Measurements from ENCODE around the gene MTMR10.

Gene MTMR10

DNA sequence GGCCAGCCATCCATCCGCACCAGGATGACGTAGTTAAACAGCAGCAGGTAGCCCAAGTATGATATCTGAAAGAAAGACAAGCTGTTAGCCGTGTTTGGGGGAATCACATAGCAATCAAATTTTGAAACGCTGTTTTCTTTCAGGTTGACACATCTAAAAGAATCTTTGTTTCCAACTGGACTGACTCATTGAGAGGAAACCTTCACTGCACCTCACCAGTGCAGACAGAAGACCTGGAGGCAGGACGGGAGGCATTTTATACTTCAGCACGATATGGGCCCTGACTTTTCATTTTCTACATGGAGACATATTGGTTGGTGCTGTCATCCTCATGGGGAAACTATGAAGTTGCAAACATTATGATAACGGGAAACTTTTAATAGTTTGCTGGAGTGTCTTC is 44.2 kb upstream of the MTMR10 start:
- H3K4me3 ChIP-seq (ENCODE audit: low read depth, low read length), result no peak overlapping the region
- peaks cover 7% of the 10 kb centered on the region for H3K27me3 ChIP-seq
- DNase-seq, result no peak
- no peaks in the 10 kb centered on the region for H3K9me3 ChIP-seq
- H3K4me1 ChIP-seq, result no peaks in the 10 kb centered on the region
- TF ChIP-seq, protein P1, sequence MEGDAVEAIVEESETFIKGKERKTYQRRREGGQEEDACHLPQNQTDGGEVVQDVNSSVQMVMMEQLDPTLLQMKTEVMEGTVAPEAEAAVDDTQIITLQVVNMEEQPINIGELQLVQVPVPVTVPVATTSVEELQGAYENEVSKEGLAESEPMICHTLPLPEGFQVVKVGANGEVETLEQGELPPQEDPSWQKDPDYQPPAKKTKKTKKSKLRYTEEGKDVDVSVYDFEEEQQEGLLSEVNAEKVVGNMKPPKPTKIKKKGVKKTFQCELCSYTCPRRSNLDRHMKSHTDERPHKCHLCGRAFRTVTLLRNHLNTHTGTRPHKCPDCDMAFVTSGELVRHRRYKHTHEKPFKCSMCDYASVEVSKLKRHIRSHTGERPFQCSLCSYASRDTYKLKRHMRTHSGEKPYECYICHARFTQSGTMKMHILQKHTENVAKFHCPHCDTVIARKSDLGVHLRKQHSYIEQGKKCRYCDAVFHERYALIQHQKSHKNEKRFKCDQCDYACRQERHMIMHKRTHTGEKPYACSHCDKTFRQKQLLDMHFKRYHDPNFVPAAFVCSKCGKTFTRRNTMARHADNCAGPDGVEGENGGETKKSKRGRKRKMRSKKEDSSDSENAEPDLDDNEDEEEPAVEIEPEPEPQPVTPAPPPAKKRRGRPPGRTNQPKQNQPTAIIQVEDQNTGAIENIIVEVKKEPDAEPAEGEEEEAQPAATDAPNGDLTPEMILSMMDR (IDR thresholded peaks at IDR 0.05; ENCODE audit: low read depth, low read length), result no peak
- no peaks in the 10 kb centered on the region for H3K36me3 ChIP-seq

DNA sequence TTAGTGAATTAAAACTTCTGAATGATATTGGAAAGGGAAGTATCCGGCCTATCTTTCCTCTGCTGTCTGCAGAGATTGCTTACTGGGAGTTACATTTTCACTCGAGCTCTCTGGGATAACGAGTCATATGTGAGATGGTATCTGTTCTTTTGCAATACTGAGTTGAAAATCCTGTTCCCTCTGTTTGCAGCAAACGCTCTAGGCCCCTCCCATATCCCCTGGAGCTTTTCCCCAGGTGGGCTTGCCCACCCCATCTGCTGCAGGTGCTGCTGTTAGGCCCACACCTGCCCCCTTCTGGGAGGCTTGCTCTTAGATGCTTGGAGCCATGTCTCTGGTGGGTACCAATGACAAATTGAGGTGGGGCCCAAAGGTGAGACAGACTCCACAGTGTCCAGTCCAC is 42.7 kb upstream of the MTMR10 start:
- TF ChIP-seq, protein P1 (IDR thresholded peaks at IDR 0.05; ENCODE audit: low read depth, low read length), result no peak
- no peaks in the 10 kb centered on the region for H3K9me3 ChIP-seq
- H3K36me3 ChIP-seq, result no peaks in the 10 kb centered on the region
- H3K4me1 ChIP-seq, result no peaks in the 10 kb centered on the region
- peaks cover 15% of the 10 kb centered on the region for H3K27me3 ChIP-seq
- no peak overlapping the region for H3K4me3 ChIP-seq (ENCODE audit: low read depth, low read length)
- no peak for DNase-seq

DNA sequence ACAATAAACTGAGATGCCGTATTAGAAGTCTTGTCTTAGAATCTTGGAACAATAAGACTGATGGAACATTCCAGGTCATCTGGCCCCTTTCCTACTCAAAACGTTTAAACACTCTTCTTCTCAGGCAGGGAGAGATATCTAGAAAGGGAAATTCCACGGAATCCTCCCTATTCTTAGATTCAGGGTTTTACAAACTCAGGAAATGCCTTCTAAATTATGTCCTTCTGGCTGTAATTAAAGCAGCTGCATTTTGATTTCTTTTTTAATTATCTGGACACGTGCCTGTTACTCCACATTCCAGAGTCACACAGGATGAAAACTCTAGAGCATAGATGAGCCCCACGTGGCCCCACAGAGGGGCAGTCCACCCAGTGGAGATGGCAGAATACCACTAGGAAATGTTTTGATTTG is 41.5 kb upstream of the MTMR10 start:
- Histone ChIP-seq H3K9me3 (no peaks in the 10 kb centered on the region), H3K4me3 (ENCODE audit: low read depth, low read length) (no peak overlapping the region), H3K27me3 (peaks cover 26% of the 10 kb centered on the region), H3K36me3 (no peaks in the 10 kb centered on the region), H3K4me1 (no peaks in the 10 kb centered on the region)
- no peak for DNase-seq
- TF ChIP-seq, protein P1 (IDR thresholded peaks at IDR 0.05; ENCODE audit: low read depth, low read length), result no peak

DNA sequence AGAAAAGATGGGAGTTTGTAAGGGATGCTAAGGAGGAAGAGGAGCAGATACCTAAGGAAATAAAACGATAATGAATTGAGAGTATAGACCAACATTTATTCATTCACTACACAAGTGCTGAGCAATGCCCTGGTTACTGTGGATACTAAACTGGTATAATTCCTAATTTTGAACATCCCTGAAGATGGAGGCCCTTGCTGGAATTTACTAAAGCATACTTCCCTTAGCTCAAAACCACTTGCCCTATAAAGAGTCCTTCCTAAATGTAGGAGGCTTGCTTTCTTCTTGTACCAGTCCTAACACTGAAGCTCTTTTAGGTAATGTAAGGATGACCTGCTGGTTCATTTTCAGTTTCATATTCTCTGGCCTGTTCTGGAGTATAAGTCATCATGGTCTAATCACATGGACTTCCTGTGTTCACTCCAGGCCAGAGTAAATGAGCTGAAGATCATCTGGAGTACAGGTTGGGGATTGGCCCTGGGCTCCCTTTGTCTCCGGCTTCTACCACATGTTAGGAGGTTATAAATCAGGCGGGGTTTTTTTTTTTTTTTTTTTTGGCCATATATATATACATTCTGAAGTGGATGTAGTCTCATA is 40.1 kb upstream of the MTMR10 start:
- TF ChIP-seq, protein P1 (IDR thresholded peaks at IDR 0.05; ENCODE audit: low read depth, low read length), result no peak
- peaks cover 40% of the 10 kb centered on the region for H3K27me3 ChIP-seq
- H3K4me3 ChIP-seq (ENCODE audit: low read depth, low read length), result no peak overlapping the region
- H3K4me1 ChIP-seq, result no peaks in the 10 kb centered on the region
- no peaks in the 10 kb centered on the region for H3K9me3 ChIP-seq
- no peak for DNase-seq
- no peaks in the 10 kb centered on the region for H3K36me3 ChIP-seq

DNA sequence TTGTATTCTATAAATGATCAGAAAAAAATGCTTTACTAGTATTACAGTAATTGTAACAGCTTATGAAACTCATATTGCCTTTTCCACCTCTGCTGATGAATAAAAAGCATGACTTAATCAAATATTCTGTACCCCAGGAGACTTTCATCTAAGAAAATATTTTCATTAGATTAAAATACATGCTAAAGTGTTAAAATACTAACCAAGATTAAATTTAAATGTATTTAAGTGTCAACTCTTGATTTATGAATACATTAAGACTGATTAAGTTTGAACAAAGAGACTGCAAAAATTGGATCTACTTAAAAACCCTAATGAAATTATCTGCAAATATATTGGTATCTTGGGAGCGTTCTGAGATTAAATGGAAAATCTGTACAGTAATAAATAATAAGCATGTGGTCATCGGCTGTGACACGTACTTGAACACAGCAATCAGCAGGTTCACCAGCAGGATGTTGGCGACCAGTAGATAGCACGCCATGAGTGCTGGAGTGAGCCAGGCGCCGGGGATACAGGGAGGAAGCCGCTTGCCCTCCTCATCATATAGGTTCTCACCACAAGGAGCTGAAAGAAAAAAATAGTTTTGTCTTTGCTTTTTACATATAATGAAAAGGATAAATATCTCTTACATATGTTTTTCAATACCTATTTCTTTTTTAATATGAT is 36.6 kb upstream of the MTMR10 start:
- DNase-seq, result peak; percentile 37
- TF ChIP-seq, protein P1 (IDR thresholded peaks at IDR 0.05; ENCODE audit: low read depth, low read length), result no peak

DNA sequence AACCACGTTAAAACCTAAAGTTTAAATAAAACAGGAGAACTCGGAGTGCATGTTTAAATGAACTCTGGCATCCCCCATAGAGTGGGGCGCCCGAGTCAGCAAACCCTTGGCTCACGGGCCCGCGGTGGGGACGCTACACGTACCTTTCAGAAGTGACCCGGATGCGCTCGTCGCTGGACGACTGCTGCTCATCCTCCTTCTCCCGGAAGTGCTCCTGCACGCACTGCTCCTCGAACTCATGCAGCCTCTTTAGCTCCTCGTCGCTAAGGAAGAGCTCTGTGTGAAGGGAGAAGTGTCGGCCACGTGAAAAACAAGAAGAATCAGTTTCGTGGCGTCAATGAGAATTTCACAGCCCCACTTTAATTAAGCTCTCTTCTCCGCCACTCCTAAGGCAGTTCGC is 34.6 kb upstream of the MTMR10 start:
- H3K36me3 ChIP-seq, result no peaks in the 10 kb centered on the region
- H3K4me1 ChIP-seq, result no peaks in the 10 kb centered on the region
- H3K4me3 ChIP-seq (ENCODE audit: low read depth, low read length), result no peak overlapping the region; the same call in 1 of the 2 replicates
- TF ChIP-seq, protein P1 (IDR thresholded peaks at IDR 0.05; ENCODE audit: low read depth, low read length), result no peak
- peaks cover 70% of the 10 kb centered on the region for H3K27me3 ChIP-seq
- no peak for DNase-seq
- no peaks in the 10 kb centered on the region for H3K9me3 ChIP-seq

More for the DNA sequence above, 36.6 kb upstream of the MTMR10 start:
- Histone ChIP-seq H3K36me3 (no peaks in the 10 kb centered on the region), H3K4me1 (no peaks in the 10 kb centered on the region), H3K27me3 (peaks cover 68% of the 10 kb centered on the region), H3K4me3 (ENCODE audit: low read depth, low read length) (no peak overlapping the region), H3K9me3 (no peaks in the 10 kb centered on the region)

Data from BE2C (cell line).